Gastrocnemius medialis (tissue), 4 donors: ENCODE results near the gene CEP104. TPM values are rescaled to one million over a fixed set of nuclear protein-coding genes. Genes with fewer than 3 reads are reported as not detected.

Experiments used
- ATAC-seq, 2 donors: fragments of 150-250 bp; one replicate each; pipeline ENCODE4 v1.9.1; 2016
- DNase-seq, 2 donors: peaks; one replicate each; pipeline ENCODE4 v3.0.0-alpha.2; 2019
- H3K27ac ChIP-seq, 4 donors: fragments of 200-600 bp; sonication (generic); 1 replicate in 1 of 4; 2 replicates in 3 of 4; pipeline ENCODE4 v1.5.1; 2016 to 2018; ENCODE audit warnings: mild to moderate bottlenecking in 2 of 4, moderate library complexity in 1 of 4
- H3K27me3 ChIP-seq, 3 donors: fragments of 200-600 bp; sonication (generic) in 2 of 3; 1 replicate in 1 of 3; 2 replicates in 2 of 3; pipeline versions ENCODE4 v1.5.1 to v1.6.0; 2016 to 2019; ENCODE audit warnings: mild to moderate bottlenecking in 1 of 3, moderate library complexity in 1 of 3
- H3K36me3 ChIP-seq, 2 donors: fragments of 200-600 bp; sonication (generic) in 1 of 2; one replicate each; pipeline ENCODE4 v1.5.1; 2017 to 2018
- H3K4me1 ChIP-seq, 2 donors: fragments of 200-600 bp; sonication (generic) in 1 of 2; one replicate each; pipeline ENCODE4 v1.5.1; 2016 to 2017; ENCODE audit warnings: mild to moderate bottlenecking in 2 of 2
- H3K4me3 ChIP-seq, 4 donors: fragments of 200-600 bp; sonication (generic) in 3 of 4; 1 replicate in 1 of 4; 2 replicates in 3 of 4; pipeline ENCODE4 v1.5.1; 2016 to 2019; ENCODE audit warnings: mild to moderate bottlenecking in 2 of 4
- H3K9me3 ChIP-seq, 3 donors: fragments of 200-600 bp; sonication (generic) in 2 of 3; 1 replicate in 1 of 3; 2 replicates in 2 of 3; pipeline ENCODE4 v1.5.1; 2016 to 2019
- CTCF ChIP-seq, 5 experiments: fragments of 450-650 bp in 3 of 5; fragments of 200-600 bp in 2 of 5; sonication (generic) in 2 of 5; IDR thresholded peaks in 4 of 5; conservative IDR thresholded peaks in 1 of 5; 1 replicate in 4 of 5; 2 replicates in 1 of 5; pipeline ENCODE4 v1.5.1; 2016 to 2019; ENCODE audit warnings: antibody characterized with exemption in 5 of 5, mild to moderate bottlenecking in 3 of 5, moderate library complexity in 3 of 5
- POLR2A ChIP-seq, 2 donors: fragments of 450-650 bp; IDR thresholded peaks; one replicate each; pipeline ENCODE4 v1.6.1; 2017; ENCODE audit warnings: antibody characterized with exemption in 2 of 2, mild to moderate bottlenecking in 2 of 2, moderate library complexity in 2 of 2
- in situ Hi-C, 4 donors: fragments of 200-750 bp; cut with MboI; loops; one replicate each; pipeline versions ENCODE4 v1.15.0 to v1.8.0; 2017; ENCODE audit warnings: low sequenced_read_pairs in 4 of 4
- intact Hi-C: fragments of 100-400 bp; cut with DNase I; formaldehyde crosslinking; loops from one replicate; pipeline ENCODE4 v1.15.1; 2023; ENCODE audit warnings: low total_unique reads
- total RNA-seq, 4 donors: library from RNA; depleted of rRNA; stranded (reverse); fragments of >200 nt; gene quantifications; one replicate each; pipeline versions ENCODE4 v1.1.0 to v1.2.3, GENCODE V29; 2016

Gene CEP104
- total RNA-seq, 4 donors from 2014 or later: 16.6 to 39.0 (median 21.9) TPM

DNA sequence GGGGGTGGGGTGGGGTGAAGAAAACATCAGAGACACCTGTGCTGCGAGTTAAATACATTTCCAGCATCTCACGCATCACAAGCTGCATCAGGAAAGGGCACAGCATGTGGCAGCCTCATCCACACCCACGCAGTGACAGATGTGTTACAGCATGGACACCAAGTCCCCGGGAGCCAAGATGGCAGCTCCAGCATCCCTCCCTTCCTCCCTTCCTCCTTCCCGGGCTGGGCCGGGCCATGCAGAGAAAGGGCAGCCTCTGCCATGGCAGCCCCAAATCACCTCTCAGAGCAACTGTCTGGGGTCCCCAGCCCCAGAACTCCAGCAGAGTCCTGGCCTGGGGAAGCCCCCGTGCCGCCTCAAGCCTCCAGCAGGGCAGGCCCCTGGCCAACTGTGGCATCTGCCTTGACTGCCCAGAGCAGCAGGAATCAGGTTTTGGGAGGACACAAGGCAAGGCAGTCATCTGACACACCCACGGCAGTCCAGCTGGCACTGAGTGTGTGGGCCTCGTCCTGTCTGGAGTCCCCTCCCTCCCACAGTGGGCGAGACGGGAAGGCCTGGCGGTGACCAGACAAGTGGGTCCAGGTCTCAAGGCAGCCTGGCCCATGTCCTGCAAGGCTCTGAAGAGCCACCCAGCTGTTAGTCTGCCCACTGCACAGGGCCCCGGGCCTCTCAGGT, 78.3 kb downstream of the CEP104 start:
- H3K4me1 ChIP-seq: peaks cover 0 to 14% of the 10 kb centered on the region in 2 donors
- no peaks in the 10 kb centered on the region for H3K27me3 ChIP-seq
- no peak for TF ChIP-seq CTCF (IDR thresholded peaks at IDR 0.05 in 4 of 5, conservative IDR thresholded peaks at IDR 0.05 in 1 of 5)
- no peak for TF ChIP-seq POLR2A (IDR thresholded peaks at IDR 0.05)
- peaks cover 0 to 49% of the 10 kb centered on the region in 2 donors for H3K36me3 ChIP-seq
- in situ Hi-C loops (loop anchor here in 1 of 4 donors (25.0 kb wide), 1 partner anchor 109 kb away; no protein-coding TSS in a partner anchor), intact Hi-C loops (no loop called here)
- peak in 1 of 2 donors; percentile 31 for ATAC-seq
- H3K27ac ChIP-seq: no peak overlapping the region
- H3K4me3 ChIP-seq: no peak overlapping the region
- H3K9me3 ChIP-seq: no peaks in the 10 kb centered on the region
- peak in 1 of 2 donors; percentile 55 for DNase-seq

GRCh38 chr1:3777647-3778589, 79.1 kb downstream of the CEP104 start:
- Histone ChIP-seq H3K36me3 (peaks cover 0 to 41% of the 10 kb centered on the region in 2 donors), H3K27ac (no peak overlapping the region), H3K4me1 (peaks cover 0 to 15% of the 10 kb centered on the region in 2 donors), H3K4me3 (no peak overlapping the region), H3K27me3 (no peaks in the 10 kb centered on the region), H3K9me3 (no peaks in the 10 kb centered on the region)
- no peak for ATAC-seq
- DNase-seq: no peak
- no peak for TF ChIP-seq POLR2A (IDR thresholded peaks at IDR 0.05)
- intact Hi-C loops (no loop called here), in situ Hi-C loops (loop anchor here in 1 of 4 donors (25.0 kb wide), 1 partner anchor 109 kb away; no protein-coding TSS in a partner anchor)

GRCh38 chr1:3777078-3777547, 79.9 kb downstream of the CEP104 start:
- TF ChIP-seq CTCF (IDR thresholded peaks at IDR 0.05 in 4 of 5, conservative IDR thresholded peaks at IDR 0.05 in 1 of 5) (no peak), POLR2A (IDR thresholded peaks at IDR 0.05) (no peak)
- H3K27me3 ChIP-seq: no peaks in the 10 kb centered on the region
- intact Hi-C loops (no loop called here), in situ Hi-C loops (loop anchor here in 1 of 4 donors (25.0 kb wide), 1 partner anchor 110 kb away; no protein-coding TSS in a partner anchor)
- no peak overlapping the region for H3K27ac ChIP-seq
- DNase-seq: no peak
- no peak overlapping the region for H3K4me3 ChIP-seq
- peaks cover 0 to 33% of the 10 kb centered on the region in 2 donors for H3K36me3 ChIP-seq
- peaks cover 0 to 19% of the 10 kb centered on the region in 2 donors for H3K4me1 ChIP-seq
- H3K9me3 ChIP-seq: no peaks in the 10 kb centered on the region
- ATAC-seq: no peak

DNA sequence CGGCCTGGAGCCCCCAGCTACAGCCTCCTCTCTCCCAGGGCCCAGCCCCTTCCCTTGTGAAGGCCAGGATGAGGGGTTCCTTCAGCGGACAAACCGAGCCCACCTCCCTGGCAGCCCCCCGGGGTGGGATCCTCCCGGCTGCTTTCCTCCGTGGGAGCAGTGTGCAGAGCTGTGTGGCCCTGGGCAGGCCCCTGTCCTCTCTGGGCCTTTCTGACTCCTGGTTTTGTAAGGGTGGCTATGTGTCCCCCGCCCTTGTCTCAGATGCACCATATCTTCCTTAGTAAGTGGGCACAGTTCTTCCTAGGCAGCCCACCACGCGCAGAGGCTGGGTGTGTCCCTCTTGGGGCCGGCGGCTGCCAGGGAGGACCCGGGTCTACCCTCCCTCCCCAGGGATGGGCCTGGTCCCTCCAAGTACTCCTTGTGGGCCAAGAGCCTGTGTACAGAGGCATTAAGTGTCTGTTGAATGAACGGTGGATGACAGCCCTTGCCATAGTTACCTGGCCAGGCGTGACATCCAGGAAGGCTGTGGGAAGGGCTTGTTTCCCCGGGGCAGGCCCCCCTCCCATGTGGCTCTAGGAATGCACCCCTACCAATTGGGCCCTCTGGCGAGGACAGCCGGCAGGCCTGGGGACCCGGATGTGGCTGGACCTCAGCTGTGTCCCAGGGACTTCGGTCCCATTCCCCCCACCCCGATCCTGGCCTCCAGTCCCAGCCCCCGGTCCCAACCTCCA, 80.6 kb downstream of the CEP104 start:
- no peak for DNase-seq
- ATAC-seq: no peak
- no peaks in the 10 kb centered on the region for H3K9me3 ChIP-seq
- no peak overlapping the region for H3K4me3 ChIP-seq
- in situ Hi-C loops: loop anchor here in 1 of 4 donors (25.0 kb wide), 1 partner anchor 111 kb away; no protein-coding TSS in a partner anchor
- no peaks in the 10 kb centered on the region for H3K27me3 ChIP-seq
- peaks cover 6 to 26% of the 10 kb centered on the region in 2 donors for H3K4me1 ChIP-seq
- H3K27ac ChIP-seq: no peak overlapping the region
- intact Hi-C loops: no loop called here
- TF ChIP-seq POLR2A (IDR thresholded peaks at IDR 0.05) (no peak), CTCF (IDR thresholded peaks at IDR 0.05 in 4 of 5, conservative IDR thresholded peaks at IDR 0.05 in 1 of 5) (peak in 1 of 5 experiments; percentile 1)
- peaks cover 0 to 26% of the 10 kb centered on the region in 2 donors for H3K36me3 ChIP-seq
